GM12892 (cell line): ENCODE measurements around the gene PRIMA1.

Experiments
- POLR2A ChIP-seq: IDR thresholded peaks from 2 replicates; pipeline ENCODE4 v1.6.1; 2011; ENCODE audit warnings: low read depth, low read length, control low read depth
- POLR2AphosphoS5 ChIP-seq: IDR thresholded peaks from 2 replicates; pipeline ENCODE4 v1.6.1; 2011; ENCODE audit warnings: low read depth, low read length, control low read depth

DNA sequence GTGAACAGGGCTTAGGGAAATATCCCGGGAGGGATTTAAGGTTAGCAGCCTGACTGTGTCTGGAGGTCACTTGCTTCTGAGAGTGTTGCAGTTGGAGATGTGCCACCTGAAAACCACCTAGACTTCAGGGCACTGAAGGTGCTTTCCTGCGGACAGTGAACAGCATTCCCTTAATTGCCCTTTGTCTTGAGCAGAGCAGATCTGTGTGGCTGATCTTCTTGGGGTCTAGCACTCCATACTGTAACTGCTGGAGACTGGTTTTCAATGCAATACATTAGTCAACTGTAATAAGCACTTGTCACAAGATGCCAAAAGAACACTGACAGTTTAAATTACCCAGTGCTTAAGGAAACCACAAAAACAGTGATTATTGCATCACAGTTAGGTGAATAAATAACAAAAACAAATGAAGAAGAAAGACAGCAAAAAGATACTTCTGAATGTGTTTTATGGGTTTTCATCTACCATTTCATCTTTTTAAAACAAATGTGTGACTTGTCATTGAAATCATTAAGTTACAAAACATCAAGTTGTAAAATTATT lies 111.8 kb downstream of the PRIMA1 start:
- no peak for TF ChIP-seq POLR2AphosphoS5
- no peak for TF ChIP-seq POLR2A
